ENCODE measurements around the gene KCNMA1. TPM values are rescaled to one million over a fixed set of nuclear protein-coding genes. Genes with fewer than 3 reads are reported as not detected.

The KCNMA1 gene
- total and polyA plus RNA-seq, 10 of the 15 experiments (the other 5 are each of a cell fraction or from before 2014, with no cell fraction given), result 8.5 to 77.0 (median 21.3) TPM

DNA sequence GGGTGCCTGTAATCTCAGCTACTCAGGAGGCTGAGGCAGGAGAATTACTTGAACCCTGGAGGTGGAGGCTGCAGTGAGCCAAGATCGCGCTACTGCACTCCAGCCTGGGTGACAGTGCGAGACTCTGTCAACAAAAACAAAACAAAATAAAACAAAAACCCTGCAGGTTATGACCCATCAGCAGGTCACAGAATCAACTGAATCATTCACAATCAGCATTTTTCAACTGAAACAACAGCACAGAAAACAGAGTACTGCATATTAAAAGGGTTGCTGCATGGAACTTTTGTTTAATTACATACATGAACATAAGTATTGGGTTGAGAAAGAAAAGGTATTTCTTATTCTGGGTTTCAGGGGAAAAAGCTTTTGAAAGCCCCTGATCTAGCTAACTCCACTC, 77.6 kb downstream of the KCNMA1 start:
- no TSS peak for BruUV-seq (replicated peaks)
- Histone ChIP-seq H3K36me3 (ENCODE audit: control insufficient read depth in 2 of 2, insufficient read depth in 2 of 2, low read length in 1 of 2) (no peaks in the 10 kb centered on the region), H3K9ac (ENCODE audit: control insufficient read depth, insufficient read depth, low read length) (no peak overlapping the region), H3K79me2 (ENCODE audit: control insufficient read depth, insufficient read depth, low read length) (no peaks in the 10 kb centered on the region), H3K4me2 (ENCODE audit: control insufficient read depth, insufficient read depth) (no peak overlapping the region), H4K20me1 (ENCODE audit: control insufficient read depth, insufficient read depth) (no peaks in the 10 kb centered on the region), H2AFZ (ENCODE audit: control insufficient read depth, low read depth, low read length) (no peak overlapping the region), H3K9me3 (replicated peaks; ENCODE audit: control insufficient read depth, insufficient read depth, low read length) (no peaks in the 10 kb centered on the region), H3K27ac (ENCODE audit: control insufficient read depth, insufficient read depth) (no peak overlapping the region), H3K4me3 (no peak overlapping the region), H3K27me3 (replicated peaks in 1 of 2; ENCODE audit: control insufficient read depth in 2 of 2, insufficient read depth in 2 of 2, low read length in 1 of 2) (no peaks in the 10 kb centered on the region), H3K4me1 (ENCODE audit: control insufficient read depth, insufficient read depth, low read length) (no peaks in the 10 kb centered on the region)
- CTCF ChIA-PET, result interaction anchor here (0.6 to 1.4 kb wide), 3 partner anchors 10 to 151 kb away, joined by 4 to 5 read pairs (median 5); no protein-coding TSS in a partner anchor
- TF ChIP-seq NFYB (IDR thresholded peaks at IDR 0.05; ENCODE audit: insufficient read depth, low read depth, low read length), result no peak
- TF ChIP-seq SMAD1 (IDR thresholded peaks at IDR 0.05; ENCODE audit: low read depth, partially characterized antibody), result no peak
- TF ChIP-seq CBX3 (IDR thresholded peaks at IDR 0.05; ENCODE audit: borderline replicate concordance, low read depth), result no peak
- no peak for TF ChIP-seq NFYA (IDR thresholded peaks at IDR 0.05; ENCODE audit: borderline replicate concordance, low read depth, low read length)
- no peak for TF ChIP-seq SUZ12 (IDR thresholded peaks at IDR 0.05; ENCODE audit: unreplicated experiment)
- TF ChIP-seq SMAD5 (IDR thresholded peaks at IDR 0.05; ENCODE audit: low read depth), result no peak
- TF ChIP-seq IKZF1 (conservative IDR thresholded peaks at IDR 0.05), result no peak
- TF ChIP-seq SMC3 (IDR thresholded peaks at IDR 0.05; ENCODE audit: borderline replicate concordance, low read length), result no peak
- 33% methylated on average over 3 of the region's 3 CpGs for WGBS (ENCODE audit: insufficient coverage, insufficient replicate concordance, low lambda C conversion rate, missing lambda C conversion rate)
- POLR2A ChIA-PET, result no interaction called here
- no peak for ATAC-seq
- intact Hi-C loops (cut with micrococcal nuclease; ENCODE audit: unreplicated experiment), result no loop called here
- in situ Hi-C loops (cut with MboI), result no loop called here
- SMC1A ChIA-PET (ENCODE audit: uncharacterized antibody, unreplicated experiment), result interaction anchor here (1.1 to 3.4 kb wide), 8 partner anchors 10 to 81 kb away, joined by 3 to 12 read pairs (median 4); no protein-coding TSS in a partner anchor
- no peak for DNase-seq (ENCODE audit: low read depth, low spot score)
- RAD21 ChIA-PET (ENCODE audit: unreplicated experiment), result no interaction called here
- no peak for FAIRE-seq
